Pons (tissue), 1 donor: ENCODE results near the gene CSNK1G1.

Experiments
- DNase-seq: peaks from one replicate; pipeline ENCODE4 v3.0.0-alpha.2; 2016; ENCODE audit warnings: low spot score

Gene CSNK1G1

DNA sequence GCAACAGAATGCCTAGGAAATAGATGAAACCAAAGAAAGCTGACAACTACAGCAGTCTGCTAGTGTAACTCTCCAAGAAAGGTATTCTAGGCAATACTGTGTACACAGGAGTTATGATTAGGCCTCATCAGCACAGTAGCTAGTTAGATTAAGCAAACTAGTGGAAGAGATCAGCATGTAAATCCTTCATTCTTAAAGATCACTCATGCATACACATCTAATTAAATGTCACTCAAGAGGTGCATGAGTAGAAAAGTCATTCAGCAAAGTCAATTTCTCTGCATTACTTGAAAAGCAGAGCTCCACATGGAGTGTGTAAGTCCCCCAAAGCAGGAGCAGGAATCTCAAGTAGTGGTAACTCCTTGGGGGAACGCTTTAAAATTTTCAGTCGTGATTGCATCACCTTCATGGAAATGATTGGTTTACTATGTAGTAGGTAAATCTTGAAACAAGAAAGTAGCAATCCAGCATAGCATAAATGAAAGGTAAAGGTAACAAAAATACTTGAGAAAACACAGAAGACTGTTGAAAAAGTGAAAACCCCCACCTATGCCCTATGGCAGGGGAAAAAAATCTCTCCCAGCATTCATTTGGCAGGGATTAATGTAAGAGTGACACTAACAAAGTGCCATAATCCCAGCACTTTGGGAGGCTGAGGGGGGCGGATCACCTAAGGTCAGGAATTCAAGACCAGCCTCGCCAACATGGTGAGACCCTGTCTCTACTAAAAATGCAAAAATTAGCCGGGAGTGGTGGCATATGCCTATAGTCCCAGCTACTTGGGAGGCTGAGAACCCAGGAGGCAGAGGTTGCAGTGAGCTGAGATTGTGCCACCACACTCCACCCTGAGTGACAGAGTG, 163.8 kb downstream of the CSNK1G1 start:
- DNase-seq, result no peak

DNA sequence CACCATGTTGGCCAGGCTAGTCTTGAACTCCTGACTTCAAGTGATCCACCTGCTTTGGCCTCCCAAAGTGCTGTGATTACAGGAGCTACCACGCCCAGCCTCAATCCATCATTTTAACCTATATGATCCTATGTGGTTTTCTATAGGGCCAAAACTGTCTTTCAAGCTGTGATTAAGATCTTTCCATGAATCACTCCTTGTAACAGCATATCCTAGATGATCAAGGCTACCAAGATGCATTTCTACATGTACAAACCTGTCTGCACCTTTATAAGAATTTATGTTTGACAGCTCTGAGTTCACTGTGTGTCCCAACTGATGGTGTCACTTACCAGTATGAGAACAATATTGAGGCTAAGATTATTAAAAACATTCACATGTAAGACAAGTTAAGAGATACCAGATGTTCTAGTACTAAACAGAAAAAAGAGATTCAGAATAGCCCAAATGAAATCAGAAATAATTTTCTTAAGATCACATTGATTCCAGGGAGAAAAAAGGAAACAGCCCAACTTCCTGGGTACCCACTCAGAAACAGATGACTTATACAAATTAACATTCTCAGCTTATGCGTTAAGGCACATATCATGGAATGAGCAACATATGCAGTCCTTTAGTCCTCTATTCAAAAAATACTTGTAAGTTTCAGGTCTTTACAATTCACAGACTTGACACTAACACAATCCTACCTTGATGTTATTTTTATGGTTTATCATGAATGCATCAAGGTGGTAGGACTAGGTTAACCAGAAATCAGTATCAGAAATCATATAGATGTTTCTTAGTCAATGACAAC, 168.4 kb downstream of the CSNK1G1 start:
- no peak for DNase-seq

DNA sequence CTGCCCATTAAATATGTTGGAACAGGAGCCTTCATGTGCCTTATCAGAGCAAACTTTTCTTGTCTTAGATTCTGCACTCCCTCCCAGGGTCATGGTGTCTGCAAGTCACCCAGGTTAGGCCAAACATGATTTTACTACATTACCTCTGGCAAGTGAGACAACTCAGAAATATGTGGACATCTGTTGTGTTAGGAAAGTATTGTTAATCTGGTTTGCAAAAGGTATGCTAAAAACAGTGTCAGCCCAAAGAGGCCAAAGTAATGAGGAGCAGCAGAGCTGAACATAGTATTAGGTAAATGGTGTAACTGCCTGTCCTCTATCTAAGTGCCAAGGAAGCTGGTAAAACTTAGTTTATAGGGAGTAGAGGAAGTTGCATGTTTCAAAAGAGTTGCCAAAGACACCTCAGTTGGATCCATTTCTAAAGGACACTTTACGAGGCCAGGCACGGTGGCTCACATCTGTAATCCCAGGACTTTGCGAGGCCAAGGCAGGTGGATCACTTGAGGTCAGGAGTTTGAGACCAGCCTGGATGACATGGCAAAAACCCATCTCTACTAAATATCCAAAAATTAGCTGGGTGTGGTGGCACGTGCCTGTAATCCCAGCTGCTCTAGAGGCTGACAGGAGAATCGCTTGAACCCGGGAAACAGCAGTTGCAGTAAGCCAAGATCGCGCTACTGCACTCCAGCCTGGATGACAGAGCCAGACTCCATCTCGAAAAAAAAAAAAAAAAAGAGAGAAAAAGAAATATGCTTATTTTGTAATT, 170.6 kb downstream of the CSNK1G1 start:
- DNase-seq, result no peak

DNA sequence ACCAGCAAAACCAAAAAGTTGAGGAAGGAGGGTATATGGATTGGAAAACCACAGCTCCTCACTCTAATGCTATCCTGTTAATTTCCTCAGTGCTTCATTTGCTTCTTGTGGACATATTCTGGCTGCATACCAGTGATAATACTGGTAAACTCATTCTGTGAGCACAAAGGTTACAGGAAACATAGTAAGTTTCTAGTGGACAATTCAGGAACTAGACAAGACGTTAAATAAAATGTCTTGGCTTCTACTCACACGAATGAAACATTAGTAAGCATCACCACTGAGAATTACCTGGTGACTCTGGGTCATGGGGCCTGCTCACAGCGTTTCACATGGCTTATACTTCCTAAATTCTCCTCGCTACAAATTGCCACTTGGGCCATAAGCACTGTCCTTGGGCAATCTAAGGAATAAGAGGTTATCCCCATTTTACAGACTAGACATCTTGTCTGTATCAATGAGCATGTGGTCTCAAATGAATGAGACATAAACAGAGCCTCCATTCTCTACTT, 173.1 kb downstream of the CSNK1G1 start:
- DNase-seq, result no peak

DNA sequence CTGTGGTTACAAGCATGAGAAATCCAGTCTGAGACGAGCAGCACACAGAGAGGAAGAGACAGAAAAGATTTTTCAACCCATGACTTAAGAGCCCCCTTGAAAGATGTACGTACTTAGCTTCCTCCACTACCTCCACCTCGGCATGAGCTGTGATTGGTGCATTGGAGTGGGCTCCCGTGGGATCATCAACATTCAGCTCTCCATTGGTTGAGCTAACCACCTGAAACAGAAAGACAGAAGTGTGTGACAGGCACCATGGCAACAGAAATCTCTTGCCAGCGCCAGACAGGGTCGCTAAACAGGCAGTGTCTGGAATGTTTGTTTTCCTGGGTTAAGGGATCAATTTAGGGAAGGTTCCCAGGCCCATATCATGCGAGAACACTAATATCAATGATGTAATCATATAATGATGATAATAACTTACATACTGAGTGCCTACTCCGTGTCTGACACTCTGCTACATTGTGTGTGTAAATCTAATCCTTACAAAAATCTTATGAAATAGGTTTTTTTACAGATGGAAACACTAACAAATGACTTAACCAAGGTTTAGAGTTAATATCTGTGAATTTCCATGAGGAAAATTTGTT, 175.6 kb downstream of the CSNK1G1 start:
- DNase-seq, result no peak

DNA sequence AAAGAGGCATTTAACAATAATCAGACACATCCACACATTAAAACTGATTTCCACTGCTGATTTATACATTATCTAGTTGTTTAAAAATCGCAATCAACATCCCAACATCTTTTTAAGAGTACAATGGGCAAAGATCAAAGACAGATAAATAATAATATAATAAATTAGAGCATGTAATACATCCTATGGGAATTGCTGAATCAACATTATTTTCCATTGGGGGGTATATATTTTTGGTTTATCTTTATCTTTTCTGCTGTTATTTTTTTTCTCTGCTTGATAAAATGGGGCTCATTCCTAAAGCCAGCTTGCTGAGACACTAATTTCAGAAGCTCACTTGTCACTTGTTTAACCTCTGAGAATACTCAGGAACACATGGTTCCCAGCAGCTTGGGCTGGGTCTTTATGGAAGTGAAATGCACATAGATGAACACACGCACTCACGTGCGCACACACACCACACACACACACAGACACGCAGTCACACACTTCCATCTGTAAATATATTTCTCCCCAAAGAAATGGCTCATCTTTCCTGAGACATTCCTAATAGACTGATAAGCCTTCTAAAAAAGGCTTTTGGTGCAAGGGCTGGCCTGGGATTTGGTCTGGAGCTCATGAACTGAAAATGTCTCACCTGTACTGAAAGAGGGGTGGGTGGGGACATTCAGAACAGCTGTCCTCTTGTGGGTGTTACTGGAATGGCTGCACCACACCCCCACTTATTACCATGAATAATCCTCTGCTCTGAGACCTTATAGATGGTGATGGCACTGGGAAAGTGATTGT, 189.7 kb downstream of the CSNK1G1 start:
- DNase-seq, result no peak

DNA sequence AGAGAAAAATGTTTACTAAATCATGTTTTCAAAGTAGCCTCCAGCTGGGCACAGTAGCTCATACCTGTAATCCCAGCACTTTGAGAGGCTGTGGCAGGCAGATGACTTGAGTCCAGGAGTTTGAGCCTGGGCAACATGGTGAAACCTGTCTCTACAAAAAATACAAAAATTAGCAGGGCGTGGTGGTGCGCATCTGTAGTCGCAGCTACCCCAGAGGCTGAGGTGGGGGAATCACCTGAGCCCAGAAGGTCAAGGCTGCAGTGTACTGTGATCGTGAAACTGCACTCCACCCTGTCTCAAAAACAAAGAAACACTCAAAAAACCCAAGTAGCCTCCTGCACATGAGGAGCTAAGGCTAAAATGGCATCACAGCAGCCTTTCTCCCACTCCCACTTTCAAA, 191.5 kb downstream of the CSNK1G1 start:
- DNase-seq, result no peak

DNA sequence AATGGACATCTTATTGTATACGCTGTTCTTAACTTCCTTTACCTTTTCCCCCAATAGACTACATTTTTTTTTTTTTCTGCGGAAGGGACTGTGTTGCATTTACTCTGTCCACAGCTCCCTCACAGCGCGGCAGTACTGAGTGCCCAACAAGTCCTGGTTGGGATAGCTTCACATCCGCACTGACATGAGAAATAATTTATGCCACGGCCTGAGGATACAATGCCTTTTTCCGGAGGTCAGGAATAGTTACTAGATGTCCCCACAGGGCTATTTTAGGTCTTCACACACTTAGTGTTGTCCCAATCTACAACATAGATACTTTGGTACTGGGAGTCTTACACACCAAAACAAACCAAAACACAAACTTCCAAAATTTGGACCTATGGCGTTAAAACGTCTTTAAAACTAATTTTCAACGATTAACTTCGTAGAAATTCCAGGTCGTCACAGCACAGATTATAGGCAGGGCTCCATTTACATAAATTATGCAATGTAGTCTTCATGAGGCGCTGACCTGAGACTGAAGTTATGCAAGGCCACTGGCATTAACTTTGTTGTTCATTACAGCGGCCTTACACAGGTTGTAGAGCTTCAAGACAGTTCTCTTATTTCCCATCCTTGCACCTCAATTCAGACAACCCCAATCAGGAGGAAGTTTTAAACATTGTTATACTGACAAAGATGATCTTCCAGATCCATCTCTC, 192.2 kb downstream of the CSNK1G1 start:
- DNase-seq, result no peak

DNA sequence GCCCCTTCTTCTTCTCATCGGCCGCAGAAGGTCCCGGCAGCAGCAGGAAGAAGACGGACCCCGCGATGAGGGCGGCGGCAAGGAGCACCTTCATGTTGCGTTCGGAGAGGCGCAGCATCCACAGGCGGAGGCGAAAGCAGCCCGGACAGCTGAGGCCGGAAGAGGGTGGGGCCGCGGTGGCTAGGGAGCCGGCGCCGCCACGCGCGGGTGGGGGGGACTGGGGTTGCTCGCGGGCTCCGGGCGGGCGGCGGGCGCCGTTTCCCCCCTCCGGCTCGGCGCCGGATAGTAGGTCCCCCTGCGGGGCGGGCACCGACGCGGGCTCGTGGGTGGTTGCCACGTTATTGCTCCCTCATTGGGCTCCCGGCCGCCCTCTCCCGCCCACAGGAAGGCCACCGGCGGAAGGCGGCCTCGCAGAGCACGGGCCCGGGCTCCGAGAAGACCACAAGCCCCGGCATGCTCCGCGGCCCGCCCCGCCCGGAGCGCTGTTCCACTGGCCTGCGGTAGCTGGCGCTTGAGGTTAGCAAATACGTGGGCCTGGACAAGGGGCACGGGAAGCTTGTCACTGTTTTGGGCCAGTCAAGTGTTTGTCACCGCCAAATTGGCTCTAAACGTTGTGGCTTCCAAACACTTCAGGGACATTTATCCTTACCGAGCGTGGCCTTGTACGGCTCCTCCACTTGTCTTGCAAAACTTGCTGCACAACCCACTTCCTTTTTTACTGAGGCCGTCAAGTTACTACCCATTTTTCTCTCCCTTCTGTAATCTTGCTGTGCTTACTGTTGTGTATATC, 192.9 kb downstream of the CSNK1G1 start, which contains the start of gene PPIB:
PPIB (minus strand) TSS at position 154 of the 790 bp plus-strand sequence; CDS start at position 118, 36 bp downstream.
- DNase-seq, result peak; percentile 97

DNA sequence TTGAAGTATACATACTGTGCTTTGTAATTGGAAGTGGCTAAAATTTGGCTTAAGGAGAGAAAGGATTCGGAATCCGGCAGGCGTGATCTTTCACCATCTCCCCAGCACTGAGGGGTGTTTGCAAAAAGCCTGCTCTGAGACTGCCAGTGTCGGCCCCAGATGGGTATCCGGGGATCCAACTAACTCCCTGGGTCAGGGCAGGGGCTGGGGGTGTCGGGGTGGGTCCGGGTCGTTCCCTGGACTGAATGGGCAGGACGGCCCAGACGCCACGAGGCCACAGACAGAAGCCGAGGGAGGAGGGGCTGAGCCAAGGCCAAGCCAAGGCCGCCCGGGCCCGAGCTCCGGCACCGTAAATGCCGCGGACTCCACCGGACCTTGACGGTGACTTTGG, 193.5 kb downstream of the CSNK1G1 start:
- DNase-seq, result no peak

DNA sequence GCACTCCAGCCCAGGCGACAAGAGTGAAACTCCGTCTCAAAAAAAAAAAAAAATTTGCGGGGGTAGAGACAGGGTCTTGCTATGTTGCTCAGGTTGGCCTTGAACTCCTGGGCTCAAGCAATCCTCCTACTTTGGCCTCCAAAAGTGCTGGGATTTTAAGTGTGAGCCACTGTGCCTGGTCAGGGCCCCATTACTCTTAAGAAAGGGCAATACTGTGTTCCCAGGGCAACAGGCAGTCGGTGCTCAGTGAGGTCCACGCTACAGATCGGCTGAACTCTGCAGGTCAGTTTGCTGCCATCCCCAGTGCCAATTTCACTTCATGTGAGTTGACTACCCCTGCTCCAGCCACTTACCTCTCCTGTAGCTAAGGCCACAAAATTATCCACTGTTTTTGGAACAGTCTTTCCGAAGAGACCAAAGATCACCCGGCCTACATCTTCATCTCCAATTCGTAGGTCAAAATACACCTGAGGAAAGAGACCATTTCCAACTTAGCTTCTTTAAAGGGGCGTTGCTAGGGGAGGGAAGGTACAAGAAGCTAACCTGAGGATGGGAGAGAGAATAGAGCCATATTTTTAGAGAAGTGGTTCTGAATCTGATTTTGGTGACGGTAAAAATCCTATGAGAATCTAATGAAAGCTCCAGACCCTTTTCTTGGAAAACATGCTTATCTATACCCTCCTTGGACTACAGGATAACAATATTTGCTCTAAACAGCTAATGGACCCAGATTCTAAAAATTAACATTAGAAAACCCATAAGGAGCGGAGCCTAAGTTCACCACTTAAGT, 194.1 kb downstream of the CSNK1G1 start:
- no peak for DNase-seq

DNA sequence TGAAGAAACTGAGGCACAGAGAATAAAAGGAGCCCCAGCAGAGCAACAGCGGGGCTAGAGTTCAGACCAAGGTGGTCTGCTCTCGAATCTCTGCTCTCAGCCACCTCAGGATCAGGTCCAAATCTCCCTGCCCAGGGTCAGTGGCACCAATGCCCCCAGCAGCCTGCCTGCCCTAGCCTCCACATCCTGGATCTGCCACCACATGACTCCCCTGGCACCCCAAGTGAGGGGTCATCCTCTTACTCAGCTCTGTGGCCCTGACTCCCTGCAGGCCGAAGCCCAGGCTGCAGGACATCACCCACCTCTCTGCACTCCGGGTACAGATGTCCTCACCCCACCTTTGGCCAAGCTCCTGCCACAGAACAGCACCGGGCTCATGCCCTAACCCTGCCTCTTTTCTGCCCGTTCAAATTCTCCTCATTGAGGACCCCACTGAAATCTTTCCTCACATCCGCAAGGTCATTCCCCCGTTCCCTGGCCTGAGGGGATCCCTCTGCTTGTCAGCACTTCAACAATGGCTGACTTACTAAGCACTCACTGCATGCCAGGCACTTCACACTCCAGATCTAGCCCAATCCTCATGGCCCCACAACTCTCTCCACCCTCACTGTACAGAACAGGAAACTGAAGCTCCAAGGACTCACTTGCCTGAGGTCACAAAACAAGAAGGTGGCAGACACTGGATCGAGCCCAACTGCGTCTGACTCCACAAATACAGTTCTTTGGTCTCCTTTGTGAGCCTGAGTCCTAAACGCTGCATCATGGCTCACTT, 197.4 kb downstream of the CSNK1G1 start:
- no peak for DNase-seq

DNA sequence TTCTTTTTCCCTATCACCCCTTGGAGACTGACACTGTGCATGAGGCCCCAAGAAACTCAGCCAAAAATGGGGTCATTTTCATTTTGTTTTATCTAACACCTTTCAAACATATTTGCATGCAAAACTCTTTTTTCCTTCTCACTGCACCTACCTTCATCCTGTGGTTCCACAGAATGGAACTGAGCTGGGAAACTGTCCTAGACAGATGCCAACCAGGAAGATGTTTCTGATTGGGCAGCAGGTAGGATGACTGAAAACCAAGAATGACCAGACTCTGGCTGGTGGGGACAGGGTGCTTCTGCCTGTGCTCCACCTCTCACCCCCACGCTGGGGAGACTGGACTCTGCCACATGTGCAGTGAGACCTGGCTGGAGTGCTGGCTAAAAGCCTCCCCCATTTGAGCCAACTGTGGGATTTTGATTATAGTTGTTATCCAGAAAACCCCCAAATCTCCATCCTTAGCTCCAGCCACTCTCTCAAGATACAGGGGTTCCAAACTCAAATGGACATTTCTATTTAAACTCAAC, 198.3 kb downstream of the CSNK1G1 start:
- no peak for DNase-seq

DNA sequence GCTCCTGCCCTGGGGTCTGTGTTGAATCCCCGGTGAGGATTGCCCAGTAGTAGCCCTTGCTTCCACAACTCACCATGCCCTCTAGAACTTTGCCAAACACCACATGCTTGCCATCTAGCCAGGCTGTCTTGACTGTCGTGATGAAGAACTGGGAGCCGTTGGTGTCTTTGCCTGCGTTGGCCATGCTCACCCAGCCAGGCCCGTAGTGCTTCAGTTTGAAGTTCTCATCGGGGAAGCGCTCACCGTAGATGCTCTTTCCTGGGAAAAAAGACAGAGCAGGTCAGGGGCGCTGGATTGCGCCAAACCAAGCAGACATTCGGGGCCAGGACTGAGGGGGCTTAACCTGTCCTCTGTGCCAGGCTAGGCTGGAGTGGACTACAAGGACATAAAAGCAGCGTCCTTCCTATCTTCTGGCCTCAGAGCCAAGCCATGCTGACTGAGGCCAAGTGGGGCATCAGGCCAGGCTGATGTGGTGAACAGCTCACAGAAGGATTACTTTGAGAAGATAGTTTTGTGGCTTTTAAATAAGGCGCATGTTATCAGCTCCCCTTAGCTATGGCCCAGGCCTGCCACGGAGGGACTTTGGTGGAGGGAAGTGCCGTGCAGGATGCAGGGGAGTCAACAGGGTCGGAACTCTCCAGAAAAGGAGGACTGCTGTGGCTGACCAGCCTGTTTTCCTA, 199.2 kb downstream of the CSNK1G1 start:
- no peak for DNase-seq

DNA sequence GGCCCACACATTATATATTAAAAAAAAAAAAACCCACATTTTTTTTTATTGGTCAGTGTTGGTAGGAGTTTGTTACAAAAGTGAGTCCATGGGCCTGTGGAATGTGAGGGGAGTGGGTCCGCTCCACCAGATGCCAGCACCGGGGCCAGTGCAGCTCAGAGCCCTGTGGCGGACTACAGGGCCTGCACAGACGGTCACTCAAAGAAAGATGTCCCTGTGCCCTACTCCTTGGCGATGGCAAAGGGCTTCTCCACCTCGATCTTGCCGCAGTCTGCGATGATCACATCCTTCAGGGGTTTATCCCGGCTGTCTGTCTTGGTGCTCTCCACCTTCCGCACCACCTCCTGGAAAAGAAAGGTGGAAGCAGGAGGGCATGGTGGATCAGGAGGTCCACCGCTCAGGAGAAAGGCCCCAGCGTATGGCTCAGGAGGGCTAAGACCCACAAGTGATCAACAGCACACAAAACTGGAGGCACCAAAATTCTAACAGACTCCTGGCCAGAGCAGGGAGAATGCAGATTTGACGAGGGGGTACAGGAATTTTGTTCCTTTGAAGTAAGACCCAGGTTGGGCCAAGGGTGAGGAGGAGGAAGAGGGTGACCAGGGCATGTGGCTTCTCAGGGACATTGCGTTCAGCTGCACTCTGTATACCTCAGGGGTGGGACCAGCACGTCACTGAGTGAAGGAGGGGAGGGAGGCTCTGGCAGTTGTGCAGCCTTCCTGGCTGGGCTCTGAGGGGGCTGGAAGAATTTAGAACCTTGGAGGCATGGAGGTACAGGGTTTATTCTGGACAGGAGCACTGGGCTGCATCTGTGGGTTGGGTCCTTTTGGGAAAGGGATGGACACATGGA, 199.9 kb downstream of the CSNK1G1 start:
- no peak for DNase-seq
